ENCODE data around the gene FAM20C. TPM values are rescaled to one million over a fixed set of nuclear protein-coding genes. Genes with fewer than 3 reads are reported as not detected.

FAM20C gene
- total and polyA plus RNA-seq, 2 of the 8 experiments (the other 6 are each of a cell fraction or from before 2014, with no cell fraction given): 9.5 to 34.8 TPM

GRCh38 chr7:252981-253380, 60.6 kb downstream of the FAM20C start (continued):
- no peak for TF ChIP-seq CHD7 (IDR thresholded peaks at IDR 0.05; ENCODE audit: insufficient replicate concordance, low read length)
- no peak for TF ChIP-seq NRF1 (IDR thresholded peaks at IDR 0.05; ENCODE audit: low read depth, low read length)
- TF ChIP-seq RFX5 (IDR thresholded peaks at IDR 0.05; ENCODE audit: borderline replicate concordance, low read depth, low read length): no peak
- TF ChIP-seq JUND (IDR thresholded peaks at IDR 0.05; ENCODE audit: low read length): no peak
- no peak for TF ChIP-seq CEBPB (IDR thresholded peaks at IDR 0.05; ENCODE audit: low read depth, low read length)
- no peak for TF ChIP-seq GTF2F1 (IDR thresholded peaks at IDR 0.05; ENCODE audit: borderline replicate concordance, low read depth, low read length)
- TF ChIP-seq CHD1 (IDR thresholded peaks at IDR 0.05; ENCODE audit: low read depth, low read length): no peak
- no peak for TF ChIP-seq KDM4A (IDR thresholded peaks at IDR 0.05; ENCODE audit: low read depth, low read length, severe bottlenecking)
- TF ChIP-seq BRCA1 (IDR thresholded peaks at IDR 0.05; ENCODE audit: low read depth, low read length): no peak
- TF ChIP-seq POLR2AphosphoS5 (IDR thresholded peaks at IDR 0.05; ENCODE audit: low read depth, low read length): no peak
